ENCODE data around the gene GADD45G.

GADD45G gene

DNA sequence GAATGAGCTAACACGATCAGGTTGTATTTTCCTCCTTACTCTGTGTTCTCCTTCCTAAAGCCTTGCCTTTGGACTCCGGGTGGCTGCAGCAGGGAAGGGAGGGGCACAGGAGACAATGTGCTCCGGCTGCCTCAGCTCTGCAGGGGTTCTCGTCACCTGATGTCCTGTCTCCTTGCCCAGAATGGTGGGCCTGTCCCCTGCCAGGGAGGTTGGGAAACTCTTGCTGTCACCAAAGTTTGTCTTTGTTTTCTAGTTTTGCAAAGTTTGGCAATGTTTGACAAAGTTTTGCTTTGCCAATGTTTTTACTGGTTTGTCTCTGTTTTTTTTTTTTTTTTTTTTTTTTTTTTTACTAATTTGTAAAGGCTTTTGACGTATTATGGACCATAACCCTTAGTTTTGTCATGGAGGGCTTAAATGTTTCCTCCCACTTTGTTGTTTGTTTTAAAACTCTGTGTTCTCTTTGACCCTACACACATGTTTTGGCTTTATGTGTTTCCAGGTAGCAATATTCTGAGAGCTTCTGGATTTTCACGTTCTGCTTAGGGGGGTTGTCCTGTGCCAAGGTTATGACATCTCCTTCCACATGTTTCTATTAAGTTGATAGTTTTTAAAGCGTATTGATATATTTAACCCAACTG lies 49.3 kb downstream of the GADD45G start:
- no peak overlapping the region for H3K4me3 ChIP-seq (ENCODE audit: low read length)
- TF ChIP-seq CTCF (conservative IDR thresholded peaks at IDR 0.05; ENCODE audit: low read length) = no peak
- DNase-seq (ENCODE audit: low read depth) = no peak

DNA sequence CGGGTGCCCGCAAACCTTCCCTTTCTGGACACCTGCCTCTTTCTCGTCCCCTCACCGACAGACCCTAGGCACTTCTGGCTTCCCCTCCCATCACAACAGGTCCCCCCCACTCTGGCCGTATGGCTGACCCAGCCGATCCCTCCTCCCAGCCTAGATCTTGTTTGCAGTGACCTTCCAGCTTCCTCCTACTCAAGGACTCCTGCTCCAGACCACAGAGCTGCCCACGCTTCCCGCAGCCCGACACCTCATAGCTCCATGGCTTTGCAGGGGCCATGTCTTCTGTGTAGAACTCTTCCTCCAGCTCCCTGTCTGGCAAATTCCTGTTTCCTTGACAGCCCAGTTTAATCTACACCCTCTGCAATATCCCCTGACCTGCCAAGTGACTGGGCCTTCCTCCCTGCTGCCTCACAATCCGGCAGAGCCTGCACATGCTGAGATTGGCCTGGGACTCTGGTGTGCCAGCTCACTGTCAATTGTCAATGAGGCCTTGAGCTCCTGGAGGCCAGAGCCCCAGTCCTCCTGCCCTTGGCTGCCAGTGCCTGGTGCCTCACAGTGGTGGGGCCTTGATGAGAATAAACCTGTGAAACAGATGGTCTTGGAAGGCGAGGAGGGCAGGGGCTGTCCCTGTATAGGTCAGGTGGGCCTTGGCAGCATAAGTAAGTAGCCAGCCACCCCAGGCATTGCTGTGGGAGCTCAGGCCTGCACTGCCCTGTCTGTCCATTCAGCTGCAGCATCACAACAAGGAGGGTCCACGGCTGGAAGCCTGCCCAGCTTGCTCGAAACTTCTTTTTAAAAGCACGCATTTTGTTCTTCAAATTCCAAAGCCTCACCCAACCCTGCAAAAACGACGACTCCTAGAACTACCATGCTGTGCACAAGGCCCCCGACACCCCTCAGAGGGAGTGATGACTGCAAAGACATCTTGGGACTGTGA lies 50.5 kb downstream of the GADD45G start:
- DNase-seq (ENCODE audit: low read depth) = no peak
- no peak overlapping the region for H3K4me3 ChIP-seq (ENCODE audit: low read length)
- TF ChIP-seq CTCF (conservative IDR thresholded peaks at IDR 0.05; ENCODE audit: low read length) = no peak
